Astrocyte of the cerebellum (primary cell): ENCODE results near the gene ADD1.

Experiments used
- DNase-seq: peaks from one replicate; pipeline ENCODE4 v3.0.0-alpha.2; 2011; ENCODE audit warnings: low read depth
- H3K4me3 ChIP-seq: 2 replicates; pipeline ENCODE4 v1.5.1; 2011; ENCODE audit warnings: mild to moderate bottlenecking, low read depth, low read length, moderate library complexity
- in situ Hi-C: cut with HindIII; loops from 2 replicates; pipeline ENCODE4 v1.10.0; 2017; ENCODE audit warnings: low sequenced_read_pairs
- TF ChIP-seq, protein P1 (sequence below): IDR thresholded peaks from 2 replicates; pipeline ENCODE4 v1.5.1; 2012; ENCODE audit warnings: low read length, low read depth, moderate library complexity, mild to moderate bottlenecking; ENCODE audit errors: missing control alignments

The ADD1 gene

GRCh38 chr4:2927016-2927695, 83.5 kb downstream of the ADD1 start:
- H3K4me3 ChIP-seq: no peak overlapping the region
- TF ChIP-seq, protein P1, sequence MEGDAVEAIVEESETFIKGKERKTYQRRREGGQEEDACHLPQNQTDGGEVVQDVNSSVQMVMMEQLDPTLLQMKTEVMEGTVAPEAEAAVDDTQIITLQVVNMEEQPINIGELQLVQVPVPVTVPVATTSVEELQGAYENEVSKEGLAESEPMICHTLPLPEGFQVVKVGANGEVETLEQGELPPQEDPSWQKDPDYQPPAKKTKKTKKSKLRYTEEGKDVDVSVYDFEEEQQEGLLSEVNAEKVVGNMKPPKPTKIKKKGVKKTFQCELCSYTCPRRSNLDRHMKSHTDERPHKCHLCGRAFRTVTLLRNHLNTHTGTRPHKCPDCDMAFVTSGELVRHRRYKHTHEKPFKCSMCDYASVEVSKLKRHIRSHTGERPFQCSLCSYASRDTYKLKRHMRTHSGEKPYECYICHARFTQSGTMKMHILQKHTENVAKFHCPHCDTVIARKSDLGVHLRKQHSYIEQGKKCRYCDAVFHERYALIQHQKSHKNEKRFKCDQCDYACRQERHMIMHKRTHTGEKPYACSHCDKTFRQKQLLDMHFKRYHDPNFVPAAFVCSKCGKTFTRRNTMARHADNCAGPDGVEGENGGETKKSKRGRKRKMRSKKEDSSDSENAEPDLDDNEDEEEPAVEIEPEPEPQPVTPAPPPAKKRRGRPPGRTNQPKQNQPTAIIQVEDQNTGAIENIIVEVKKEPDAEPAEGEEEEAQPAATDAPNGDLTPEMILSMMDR: no peak
- DNase-seq: no peak
- in situ Hi-C loops: no loop called here

DNA sequence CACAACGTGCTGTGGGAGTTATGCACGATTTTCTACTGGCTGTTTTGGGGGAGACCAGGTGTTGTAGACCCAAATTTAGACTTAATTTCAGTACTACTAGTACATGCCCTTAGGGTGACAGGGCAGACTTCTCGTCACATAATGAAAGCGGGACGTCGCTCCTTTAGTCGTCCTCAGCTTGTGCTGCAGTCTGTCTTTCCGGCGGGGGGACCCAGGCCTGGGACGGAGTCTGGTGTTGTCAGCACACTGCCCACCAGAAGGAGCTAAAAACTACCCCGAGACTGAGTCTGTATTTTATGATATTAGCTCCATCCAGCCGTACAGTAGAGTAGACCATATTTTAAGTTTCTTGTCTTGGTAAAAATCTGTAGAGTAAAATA, 84.0 kb downstream of the ADD1 start:
- in situ Hi-C loops: no loop called here
- no peak overlapping the region for H3K4me3 ChIP-seq
- DNase-seq: no peak
- TF ChIP-seq, protein P1: no peak

DNA sequence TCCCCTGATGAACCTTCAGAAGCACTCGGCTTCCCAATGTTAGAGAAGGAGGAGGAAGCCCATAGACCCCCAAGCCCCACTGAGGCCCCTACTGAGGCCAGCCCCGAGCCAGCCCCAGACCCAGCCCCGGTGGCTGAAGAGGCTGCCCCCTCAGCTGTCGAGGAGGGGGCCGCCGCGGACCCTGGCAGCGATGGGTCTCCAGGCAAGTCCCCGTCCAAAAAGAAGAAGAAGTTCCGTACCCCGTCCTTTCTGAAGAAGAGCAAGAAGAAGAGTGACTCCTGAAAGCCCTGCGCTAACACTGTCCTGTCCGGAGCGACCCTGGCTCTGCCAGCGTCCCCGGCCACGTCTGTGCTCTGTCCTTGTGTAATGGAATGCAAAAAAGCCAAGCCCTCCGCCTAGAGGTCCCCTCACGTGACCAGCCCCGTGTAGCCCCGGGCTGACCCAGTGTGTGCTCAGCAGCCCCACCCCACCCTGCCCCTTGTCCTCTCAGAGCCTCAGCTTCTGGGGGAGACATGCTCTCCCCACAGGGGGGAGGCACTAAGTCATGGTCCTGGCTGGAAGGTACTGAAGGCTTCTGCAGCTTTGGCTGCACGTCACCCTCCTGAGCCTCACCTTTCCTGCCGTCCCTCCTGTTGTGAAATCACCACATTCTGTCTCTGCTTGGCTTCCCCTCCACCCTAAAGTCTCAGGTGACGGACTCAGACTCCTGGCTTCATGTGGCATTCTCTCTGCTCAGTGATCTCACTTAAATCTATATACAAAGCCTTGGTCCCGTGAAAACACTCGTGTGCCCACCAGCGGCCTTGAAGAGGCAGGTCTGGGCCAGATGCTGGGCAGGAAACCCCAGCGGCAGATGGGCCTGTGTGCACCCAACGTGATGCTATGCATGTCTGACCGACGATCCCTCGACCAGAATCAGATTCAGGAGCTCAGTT, 84.9 kb downstream of the ADD1 start:
- H3K4me3 ChIP-seq: no peak overlapping the region
- TF ChIP-seq, protein P1: no peak
- in situ Hi-C loops: no loop called here
- no peak for DNase-seq

GRCh38 chr4:2929469-2929868, 85.8 kb downstream of the ADD1 start:
- TF ChIP-seq, protein P1: no peak
- H3K4me3 ChIP-seq: no peak overlapping the region
- no peak for DNase-seq
- in situ Hi-C loops: no loop called here

- H3K4me3 ChIP-seq: no peak overlapping the region
- DNase-seq: no peak
- in situ Hi-C loops: no loop called here
- TF ChIP-seq, protein P1: no peak
Measured at GRCh38 chr4:2930135-2930757, 86.6 kb downstream of the ADD1 start.

DNA sequence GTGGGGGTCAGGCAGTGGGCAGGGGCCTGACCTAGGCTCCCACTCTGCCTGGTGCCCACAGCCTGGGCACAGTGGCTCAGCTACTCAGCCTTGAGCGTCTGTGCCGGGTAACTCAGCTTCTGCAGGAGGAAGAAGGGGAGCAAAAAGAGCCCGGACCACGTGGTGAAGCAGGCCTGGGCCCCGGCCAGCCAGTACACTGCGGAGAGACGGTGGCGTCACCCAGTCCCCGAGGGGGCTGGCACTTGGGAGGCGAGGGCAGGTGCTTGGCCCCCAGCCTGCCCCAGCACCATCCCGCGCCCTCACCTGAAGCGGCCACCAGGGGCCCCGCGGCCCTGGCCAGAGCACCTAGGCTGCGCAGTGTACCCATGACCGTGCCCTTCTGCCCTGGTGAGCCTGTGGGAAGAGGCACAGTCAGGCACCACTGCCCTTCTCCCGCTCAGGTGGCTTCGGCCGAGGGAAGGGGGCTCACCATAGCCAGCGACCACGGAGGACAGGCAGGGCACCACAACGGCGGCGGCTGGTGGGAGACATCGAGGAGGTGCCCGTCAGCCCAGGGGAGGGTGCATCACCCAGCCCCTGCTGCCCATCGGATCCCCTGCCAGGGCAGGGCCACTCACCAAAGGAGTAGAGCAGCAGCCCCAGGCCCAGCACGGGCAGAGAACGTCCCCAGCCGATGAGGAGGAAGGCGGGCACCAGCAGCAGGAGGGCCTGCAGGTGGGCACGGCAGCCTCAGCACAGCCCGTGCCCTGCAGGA, 87.3 kb downstream of the ADD1 start:
- H3K4me3 ChIP-seq: no peak overlapping the region
- TF ChIP-seq, protein P1: peak; percentile 28
- DNase-seq: no peak
- in situ Hi-C loops: no loop called here
